GM19463 (cell line): ENCODE measurements around the gene MYO18A.

Source experiments
- ATAC-seq: cut with Tn5 transposase; IDR thresholded peaks from one replicate; pipeline ENCODE4 v1.9.1; 2021; ENCODE audit warnings: mild to moderate bottlenecking, moderate library complexity; ENCODE audit not compliant: unreplicated experiment

The MYO18A gene

DNA sequence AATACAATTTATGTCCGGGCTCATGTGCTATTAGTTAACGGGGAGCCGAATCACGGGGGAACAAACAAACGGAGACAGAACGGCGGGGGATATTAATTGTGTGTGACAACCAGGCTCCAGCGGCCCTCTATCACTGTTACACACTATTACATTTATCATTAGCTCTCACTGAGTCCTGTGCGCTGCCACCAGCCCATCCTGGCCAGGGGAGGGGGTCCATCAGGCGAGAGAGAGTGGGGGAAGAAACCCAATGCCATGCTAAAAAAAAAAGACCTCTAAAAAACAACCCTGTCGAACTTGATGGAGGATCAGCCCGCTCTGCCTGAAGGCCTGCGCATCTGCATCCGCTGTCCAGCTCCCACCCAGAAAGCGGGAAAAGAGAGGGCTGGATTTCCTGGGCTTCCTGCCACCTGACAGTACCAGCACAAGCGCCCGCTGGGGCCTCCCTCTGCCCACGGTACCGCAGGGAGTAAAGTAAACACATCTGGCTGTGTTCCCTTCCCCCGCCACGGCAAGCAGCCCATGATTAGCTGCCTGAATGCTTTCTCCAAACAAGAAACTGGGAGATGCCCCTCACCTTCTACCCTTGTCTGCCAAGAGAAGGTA, 95.6 kb downstream of the MYO18A start:
- ATAC-seq, result no peak

GRCh38 chr17:29080965-29081364, 99.2 kb downstream of the MYO18A start:
- no peak for ATAC-seq

GRCh38 chr17:29080323-29080722, 99.9 kb downstream of the MYO18A start:
- ATAC-seq, result no peak

DNA sequence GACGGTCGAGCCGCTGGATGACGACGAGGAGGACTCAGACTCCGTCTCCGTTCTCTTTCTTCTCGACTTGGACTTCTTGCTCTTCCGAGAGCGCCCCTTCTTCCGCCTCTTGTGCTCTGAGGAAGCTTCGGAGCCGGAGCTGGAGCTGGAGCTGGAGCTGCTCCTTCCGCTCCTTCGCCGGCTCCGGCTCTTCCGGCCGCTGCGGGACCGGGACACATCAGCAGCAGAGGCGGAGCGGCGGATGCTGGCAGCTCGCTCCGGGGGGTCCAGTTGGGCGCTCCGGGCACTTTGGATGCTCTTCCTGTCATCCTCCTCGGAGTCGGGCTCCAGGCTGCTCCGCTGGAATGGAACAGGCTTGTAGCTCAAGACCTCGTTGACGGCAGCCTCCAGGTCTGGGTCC, 100.3 kb downstream of the MYO18A start:
- ATAC-seq, result no peak

DNA sequence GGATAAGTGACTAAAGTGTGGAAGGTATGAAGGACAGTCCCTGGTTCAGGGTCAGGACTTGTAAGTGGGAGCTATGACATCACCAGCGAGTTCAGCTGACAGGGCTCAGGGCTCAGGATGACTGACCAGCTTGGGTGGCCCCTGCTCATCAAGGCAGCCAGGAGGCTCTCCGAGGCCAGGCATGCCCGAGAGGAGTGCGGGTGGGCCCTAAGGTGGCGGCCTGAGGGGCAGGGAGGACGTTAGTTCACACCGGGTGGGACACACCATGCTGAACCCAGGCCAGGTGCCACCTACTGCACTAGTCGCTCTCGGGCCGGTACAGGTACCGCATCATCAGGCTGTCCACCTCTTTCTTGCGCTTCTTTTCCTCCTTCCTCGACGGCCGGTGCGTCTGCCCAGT, 100.8 kb downstream of the MYO18A start:
- no peak for ATAC-seq

- ATAC-seq, result no peak
These were observed 101.8 kb downstream of the MYO18A start for GRCh38 chr17:29078183-29079045.

DNA sequence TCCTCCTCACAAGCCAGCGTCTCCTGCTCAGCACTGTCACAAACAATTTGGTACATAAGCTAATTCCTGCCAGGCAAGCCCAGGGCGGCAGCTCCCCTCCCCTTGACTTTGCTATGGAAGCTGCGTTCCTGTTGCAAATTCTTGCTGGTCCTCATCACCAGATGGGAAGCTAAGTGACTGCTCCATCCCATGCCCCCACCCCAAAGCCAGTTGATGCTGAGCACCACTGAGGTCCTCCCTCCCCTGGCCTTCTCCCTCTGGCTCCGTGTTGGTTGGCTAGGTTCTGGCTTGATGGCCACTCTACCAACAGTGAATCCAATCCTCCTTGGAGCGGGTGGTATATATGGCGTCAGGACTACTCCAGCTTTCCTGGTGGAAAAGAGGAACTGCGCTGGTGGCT, 102.9 kb downstream of the MYO18A start:
- ATAC-seq, result no peak

DNA sequence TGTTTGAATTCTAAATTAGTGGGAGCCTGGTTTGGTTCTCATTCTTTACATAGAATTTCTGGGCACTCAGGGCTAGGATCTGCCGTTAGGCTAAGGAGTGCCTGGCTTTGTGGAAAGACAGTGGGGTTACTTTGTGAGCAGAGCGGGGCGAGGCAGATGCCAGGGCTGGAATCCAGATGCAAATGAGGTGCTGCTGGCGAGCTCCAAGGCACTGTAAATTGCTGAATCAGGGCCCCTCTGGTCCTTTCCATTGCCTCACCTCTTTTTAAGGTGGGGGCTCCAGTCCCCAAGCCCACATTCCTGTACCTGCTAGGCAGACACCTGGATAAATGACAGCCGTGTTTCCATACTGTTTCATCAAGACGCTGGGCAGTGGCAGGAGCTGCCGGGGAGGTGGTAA, 103.5 kb downstream of the MYO18A start:
- no peak for ATAC-seq

GRCh38 chr17:29076087-29076486, 104.1 kb downstream of the MYO18A start:
- ATAC-seq, result no peak

GRCh38 chr17:29074488-29074887, 105.7 kb downstream of the MYO18A start:
- ATAC-seq, result no peak

GRCh38 chr17:29073520-29073919, 106.7 kb downstream of the MYO18A start:
- ATAC-seq, result no peak

DNA sequence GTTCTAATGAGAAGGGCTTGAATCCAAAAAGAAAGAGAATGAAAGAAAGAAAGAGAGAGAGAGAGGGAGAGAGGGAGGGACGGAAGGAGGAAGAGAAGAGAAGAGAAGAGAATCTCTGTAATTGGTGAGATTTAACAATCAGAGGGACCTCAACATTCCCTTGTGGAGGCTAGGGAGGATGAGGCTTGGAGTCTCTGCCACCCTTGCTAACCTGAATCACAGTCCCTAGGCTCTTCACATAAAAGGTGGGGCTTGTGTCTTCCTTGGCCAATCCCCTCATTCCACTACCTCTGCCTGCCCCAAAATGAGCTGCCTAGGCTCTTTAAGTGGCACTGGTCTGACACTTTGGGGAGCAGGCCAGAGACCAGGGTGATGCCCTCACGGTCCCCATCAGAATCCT, 107.2 kb downstream of the MYO18A start:
- ATAC-seq, result no peak

DNA sequence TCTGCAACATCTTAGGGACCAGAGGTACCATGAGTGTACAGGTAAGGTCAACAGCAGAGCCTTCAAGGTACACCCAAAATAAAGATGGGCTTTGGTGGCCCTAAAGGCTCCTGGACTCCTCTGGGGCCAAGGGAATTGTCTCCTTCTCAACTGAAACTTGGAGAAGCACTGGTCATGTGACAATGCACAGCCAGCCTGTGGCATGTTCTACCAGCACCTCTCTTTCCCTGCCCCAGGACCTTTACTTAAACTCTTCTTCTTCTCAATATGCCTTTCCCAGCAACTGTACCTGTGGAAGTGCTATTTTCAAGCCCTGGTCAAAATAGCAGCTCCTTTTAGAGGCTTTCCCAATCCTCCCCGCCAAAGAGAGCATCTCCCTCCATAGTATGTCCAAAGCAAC, 108.9 kb downstream of the MYO18A start:
- ATAC-seq, result no peak

DNA sequence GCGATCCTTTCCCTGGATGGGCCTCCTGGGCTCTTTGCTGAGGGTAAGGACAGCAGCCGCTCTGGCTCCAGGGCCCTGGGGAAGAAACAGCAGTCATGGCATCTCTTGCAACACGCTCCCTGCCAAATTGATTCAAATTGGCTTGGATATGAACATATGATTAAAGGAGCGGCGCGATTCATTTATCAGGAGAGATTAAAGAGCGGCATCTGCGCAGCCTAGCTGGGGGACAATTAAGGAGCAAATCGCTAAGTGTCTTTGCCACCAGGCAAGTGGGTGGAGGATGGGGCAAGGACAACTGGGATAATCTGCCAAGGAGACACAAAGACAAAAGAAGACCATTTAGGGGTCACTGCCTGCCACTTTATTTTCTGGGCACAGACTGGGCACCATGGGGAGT, 109.4 kb downstream of the MYO18A start:
- ATAC-seq, result no peak

DNA sequence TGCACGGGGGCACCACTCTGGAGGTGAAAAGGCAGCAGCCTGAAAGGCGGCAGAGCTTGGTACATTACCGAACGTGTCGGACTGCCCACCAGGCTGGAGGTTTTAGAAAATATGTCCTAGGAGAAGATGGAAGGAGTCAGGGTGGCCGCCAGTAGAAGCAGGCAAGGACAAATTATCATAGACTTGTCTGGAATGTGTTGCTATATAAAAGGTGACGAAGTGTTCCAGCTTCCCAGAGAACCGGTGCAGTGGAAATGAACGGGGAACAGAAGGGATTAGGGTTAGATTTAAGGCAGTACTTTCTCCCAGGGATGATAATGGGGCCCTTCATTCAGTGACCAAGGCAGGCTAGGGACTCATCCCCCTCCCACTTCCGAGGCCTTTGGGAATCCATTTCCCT, 109.9 kb downstream of the MYO18A start:
- no peak for ATAC-seq

- no peak for ATAC-seq
These were observed 110.6 kb downstream of the MYO18A start for GRCh38 chr17:29069526-29070041.

DNA sequence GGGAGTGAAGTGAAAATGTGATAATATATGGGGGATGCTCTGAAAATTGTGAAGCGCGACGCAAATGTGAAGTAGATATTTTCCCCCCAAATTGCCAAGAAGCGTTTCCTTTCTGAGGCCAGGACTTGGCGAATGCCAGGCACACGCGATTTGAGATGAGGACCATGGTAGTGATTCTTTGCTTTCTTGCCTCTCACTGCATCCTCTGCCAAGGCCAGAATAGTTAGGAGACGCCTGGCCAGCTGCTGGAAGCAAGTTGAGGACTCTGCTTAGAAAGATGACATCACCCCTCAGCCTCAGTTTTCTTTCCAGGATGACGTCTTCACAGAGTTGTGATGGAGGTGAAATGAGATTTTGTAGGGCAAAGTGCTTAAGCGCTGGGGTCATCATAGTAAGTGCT, 111.4 kb downstream of the MYO18A start:
- ATAC-seq, result no peak

- ATAC-seq, result no peak
These were observed 113.6 kb downstream of the MYO18A start for GRCh38 chr17:29066606-29067005.

DNA sequence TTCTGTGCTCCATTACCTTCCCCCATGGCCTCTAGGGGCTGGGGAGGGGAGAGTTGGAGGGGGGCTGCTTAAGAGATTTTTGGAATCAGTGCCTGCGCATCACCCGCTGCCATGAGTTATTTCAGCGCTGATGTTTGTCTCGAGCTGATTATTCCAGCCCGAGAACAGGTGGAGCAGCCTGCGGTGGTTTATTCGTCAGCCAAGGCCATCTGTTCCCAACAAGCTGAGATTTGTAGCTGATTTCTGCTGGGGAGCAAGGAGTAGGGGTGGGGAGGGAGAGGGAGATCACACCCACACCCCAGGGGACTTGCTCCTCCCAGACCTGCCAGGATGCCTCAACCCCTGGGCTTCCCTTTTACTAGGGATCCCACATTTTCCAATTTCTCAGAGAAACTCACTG, 114.2 kb downstream of the MYO18A start:
- ATAC-seq, result no peak

DNA sequence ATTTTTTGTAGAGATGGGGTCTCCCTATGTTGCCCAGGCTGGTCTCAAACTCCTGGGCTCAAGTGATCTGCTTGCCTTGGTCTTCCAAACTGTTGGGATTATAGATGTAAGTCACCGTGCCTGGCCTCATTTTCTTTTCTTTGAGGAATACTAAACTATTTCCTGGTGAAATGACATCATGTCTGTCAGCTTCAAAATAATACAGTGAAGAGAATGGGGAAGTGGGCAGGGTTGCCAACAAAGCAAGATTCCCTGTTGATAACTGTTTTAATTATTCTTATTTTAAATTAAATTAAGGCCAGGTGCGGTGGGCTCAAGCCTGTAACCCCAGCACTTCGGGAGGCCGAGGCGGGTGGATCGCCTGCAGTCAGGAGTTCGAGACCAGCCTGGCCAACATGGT, 116.2 kb downstream of the MYO18A start:
- ATAC-seq, result no peak

GRCh38 chr17:29062215-29062614, 118.0 kb downstream of the MYO18A start:
- ATAC-seq, result no peak

GRCh38 chr17:29061036-29061435, 119.2 kb downstream of the MYO18A start:
- no peak for ATAC-seq
